IMR-90 (cell line): Measurements from ENCODE around the gene IQSEC1. TPM values are rescaled to one million over a fixed set of nuclear protein-coding genes. Genes with fewer than 3 reads are reported as not detected.

ENCODE experiments used
- ATAC-seq: fragments of 200-7000 bp; cut with Tn5 transposase; 2 replicates; pipeline ENCODE4 v1.9.1; 2020; ENCODE audit warnings: low read depth, mild to moderate bottlenecking, moderate library complexity
- BruUV-seq: library from RNA; stranded (reverse); fragments of 400-500 nt; replicated peaks from 2 replicates; lab custom pipeline; 2021; lab: Mats Ljungman, UMichigan
- CTCF ChIA-PET: fragments of 300-600 bp; formaldehyde crosslinking; extraction: SDS; loops from one replicate; lab custom pipeline; 2021; ENCODE audit warnings: antibody characterized with exemption; lab: Yijun Ruan, JAX
- POLR2A ChIA-PET: fragments of 300-600 bp; sonication (Branson Sonifier 250); formaldehyde crosslinking; loops from one replicate; lab custom pipeline; 2022; ENCODE audit warnings: antibody characterized with exemption; ENCODE audit not compliant: unreplicated experiment; lab: Charles Lee
- DNase-seq: peaks from one replicate; pipeline ENCODE4 v3.0.0; 2013
- H2AFZ ChIP-seq: replicated peaks from 2 replicates; pipeline ENCODE3; 2013; ENCODE audit warnings: low read length, mild to moderate bottlenecking; ENCODE audit not compliant: poor library complexity
- H2AK5ac ChIP-seq: 2 replicates; pipeline ENCODE4 v1.6.1; 2013; ENCODE audit warnings: low read depth, low read length, inconsistent platforms
- H2AK9ac ChIP-seq: replicated peaks from 2 replicates; pipeline ENCODE3; 2013; ENCODE audit warnings: mild to moderate bottlenecking, low read depth, low read length, moderate library complexity; ENCODE audit not compliant: poor library complexity
- H2BK120ac ChIP-seq: 2 replicates; pipeline ENCODE4 v1.6.1; 2013; ENCODE audit warnings: low read depth, low read length, inconsistent platforms
- H2BK15ac ChIP-seq: 3 replicates; pipeline ENCODE4 v1.6.1; 2013; ENCODE audit warnings: low read depth, low read length, inconsistent platforms
- H2BK20ac ChIP-seq: 2 replicates; pipeline ENCODE4 v1.6.1; 2013; ENCODE audit warnings: low read depth, mild to moderate bottlenecking, inconsistent platforms, low read length, moderate library complexity
- H2BK5ac ChIP-seq: 2 replicates; pipeline ENCODE4 v1.6.1; 2013; ENCODE audit warnings: mild to moderate bottlenecking, low read depth, low read length, inconsistent platforms; ENCODE audit not compliant: poor library complexity, severe bottlenecking
- H3K14ac ChIP-seq: replicated peaks from 2 replicates; pipeline ENCODE4 v1.6.1; 2013; ENCODE audit warnings: low read depth, low read length, inconsistent platforms
- H3K18ac ChIP-seq: 2 replicates; pipeline ENCODE4 v1.6.1; 2013; ENCODE audit warnings: low read depth, low read length, control low read depth
- H3K23ac ChIP-seq: 2 replicates; pipeline ENCODE4 v1.6.1; 2013; ENCODE audit warnings: low read depth, low read length, inconsistent platforms
- H3K27ac ChIP-seq: 2 replicates; pipeline ENCODE4 v1.5.1; 2013; ENCODE audit warnings: mild to moderate bottlenecking, control low read depth, low read length; ENCODE audit not compliant: insufficient read depth
- H3K27me3 ChIP-seq: 2 replicates; pipeline ENCODE4 v1.6.1; 2013; ENCODE audit warnings: low read length; ENCODE audit not compliant: control insufficient read depth, insufficient read depth
- H3K36me3 ChIP-seq: 2 replicates; pipeline ENCODE4 v1.6.1; 2013; ENCODE audit warnings: low read length, mixed read lengths; ENCODE audit not compliant: control insufficient read depth, insufficient read depth
- H3K4ac ChIP-seq: 2 replicates; pipeline ENCODE4 v1.6.1; 2013; ENCODE audit warnings: low read depth, low read length, inconsistent platforms
- H3K4me1 ChIP-seq: 2 replicates; pipeline ENCODE4 v1.6.1; 2013; ENCODE audit warnings: low read length, mixed read lengths; ENCODE audit not compliant: control insufficient read depth, insufficient read depth
- H3K4me2 ChIP-seq: 2 replicates; pipeline ENCODE4 v1.6.1; 2013; ENCODE audit warnings: low read depth, mild to moderate bottlenecking, control low read depth, low read length, moderate library complexity
- H3K4me3 ChIP-seq: 2 replicates; pipeline ENCODE4 v1.5.1; 2013; ENCODE audit warnings: low read depth, mild to moderate bottlenecking, control low read depth, low read length, moderate library complexity; ENCODE audit not compliant: insufficient read depth
- H3K56ac ChIP-seq: 2 replicates; pipeline ENCODE4 v1.6.1; 2013; ENCODE audit warnings: low read length, inconsistent platforms; ENCODE audit not compliant: insufficient read depth; ENCODE audit errors: extremely low read depth
- H3K79me1 ChIP-seq, 2 experiments: 2 replicates each; pipeline ENCODE4 v1.6.1; 2013; ENCODE audit warnings: low read length in 2 of 2, inconsistent platforms in 1 of 2, low read depth in 1 of 2
- H3K9ac ChIP-seq: 2 replicates; pipeline ENCODE4 v1.6.1; 2013; ENCODE audit warnings: low read depth, low read length, control low read depth
- H3K9me1 ChIP-seq: 2 replicates; pipeline ENCODE4 v1.6.1; 2013; ENCODE audit warnings: low read length, inconsistent platforms; ENCODE audit not compliant: insufficient read depth
- H3K9me3 ChIP-seq: 2 replicates; pipeline ENCODE4 v1.6.1; 2013; ENCODE audit warnings: low read length; ENCODE audit not compliant: control insufficient read depth, insufficient read depth
- H4K20me1 ChIP-seq: 2 replicates; pipeline ENCODE4 v1.6.1; 2013; ENCODE audit warnings: low read length, inconsistent platforms; ENCODE audit not compliant: insufficient read depth
- H4K5ac ChIP-seq: 2 replicates; pipeline ENCODE4 v1.6.1; 2013; ENCODE audit warnings: mild to moderate bottlenecking, low read depth, low read length, control low read depth
- H4K8ac ChIP-seq, 2 experiments: 2 replicates each; pipeline ENCODE4 v1.6.1; 2013; ENCODE audit warnings: low read depth in 2 of 2, low read length in 2 of 2, control low read depth in 1 of 2, inconsistent platforms in 1 of 2
- H4K91ac ChIP-seq: 2 replicates; pipeline ENCODE4 v1.6.1; 2013; ENCODE audit warnings: low read depth, low read length, inconsistent platforms; ENCODE audit not compliant: insufficient read depth
- BHLHE40 ChIP-seq: fragments of 150-350 bp; IDR thresholded peaks from 2 replicates; pipeline ENCODE4 v1.6.1; 2016; ENCODE audit warnings: mild to moderate bottlenecking, low read depth, low read length
- CEBPB ChIP-seq: IDR thresholded peaks from 2 replicates; pipeline ENCODE4 v1.6.1; 2012; ENCODE audit warnings: low read depth, low read length, improper control_type of control experiment
- CHD1 ChIP-seq: IDR thresholded peaks from 2 replicates; pipeline ENCODE4 v1.6.1; 2012; ENCODE audit warnings: low read depth, low read length, improper control_type of control experiment
- FOS ChIP-seq: fragments of 150-350 bp; IDR thresholded peaks from 2 replicates; pipeline ENCODE4 v1.6.1; 2016; ENCODE audit warnings: low read depth, low read length
- MAFK ChIP-seq: IDR thresholded peaks from 2 replicates; pipeline ENCODE4 v1.6.1; 2012; ENCODE audit warnings: low read depth, low read length, improper control_type of control experiment
- MAZ ChIP-seq: IDR thresholded peaks from 2 replicates; pipeline ENCODE4 v1.6.1; 2012; ENCODE audit warnings: low read depth, mild to moderate bottlenecking, low read length, improper control_type of control experiment, moderate library complexity, borderline replicate concordance
- MXI1 ChIP-seq: IDR thresholded peaks from 2 replicates; pipeline ENCODE4 v1.6.1; 2012; ENCODE audit warnings: low read depth, mild to moderate bottlenecking, low read length, moderate library complexity, borderline replicate concordance
- NFE2L2 ChIP-seq: fragments of 150-350 bp; IDR thresholded peaks from 2 replicates; pipeline ENCODE4 v1.6.1; 2016; ENCODE audit warnings: low read depth, mild to moderate bottlenecking, low read length
- POLR2A ChIP-seq: IDR thresholded peaks from 2 replicates; pipeline ENCODE4 v1.6.1; 2012; ENCODE audit warnings: mild to moderate bottlenecking, low read depth, low read length
- RAD21 ChIP-seq: IDR thresholded peaks from 2 replicates; pipeline ENCODE4 v1.6.1; 2012; ENCODE audit warnings: low read length, improper control_type of control experiment
- RCOR1 ChIP-seq: IDR thresholded peaks from 2 replicates; pipeline ENCODE4 v1.6.1; 2012; ENCODE audit warnings: mild to moderate bottlenecking, low read length, improper control_type of control experiment; ENCODE audit not compliant: insufficient replicate concordance
- RFX5 ChIP-seq: IDR thresholded peaks from 2 replicates; pipeline ENCODE4 v1.8.0; 2012; ENCODE audit warnings: low read depth, mild to moderate bottlenecking, low read length, moderate library complexity
- SMC3 ChIP-seq: fragments of 150-350 bp; IDR thresholded peaks from 2 replicates; pipeline ENCODE4 v1.6.1; 2016; ENCODE audit warnings: low read depth, mild to moderate bottlenecking, antibody characterized with exemption, low read length, moderate library complexity
- WGBS, 2 experiments: methylation state at CpG; one replicate each; pipeline versions ENCODE4 v1.1.5 to v1.1.7; 2013; ENCODE audit warnings: missing lambda C conversion rate in 2 of 2; ENCODE audit not compliant: insufficient read length in 1 of 2; ENCODE audit errors: extremely low coverage in 2 of 2; 5-methylcytosine and 5-hydroxymethylcytosine counted together
- dilution Hi-C: fragments of 300-500 bp; cut with HindIII; formaldehyde crosslinking; loops from one replicate; pipeline ENCODE4 v1.14.3; 2018; ENCODE audit warnings: low sequenced_read_pairs; ENCODE audit not compliant: unreplicated experiment
- in situ Hi-C: fragments of 300-500 bp; cut with MboI; formaldehyde crosslinking; loops from 3 replicates; pipeline ENCODE4 v1.14.3; 2019; ENCODE audit warnings: low sequenced_read_pairs, inconsistent platforms, mixed read lengths
- intact Hi-C: fragments of 100-400 bp; cut with micrococcal nuclease; formaldehyde crosslinking; loops from 2 replicates; pipeline ENCODE4 v1.10.0; 2022
- polyA plus RNA-seq, 3 experiments: library from polyadenylated mRNA; depleted of rRNA; stranded (reverse); fragments of >200 nt; gene quantifications; 2 replicates each; pipeline ENCODE4 v1.2.3, GENCODE V29; 2012; ENCODE audit warnings: low replicate concordance in 1 of 3
- total RNA-seq: library from RNA; depleted of rRNA; stranded (reverse); fragments of >200 nt; gene quantifications from 2 replicates; pipeline ENCODE4 v1.2.3, GENCODE V29; 2012
- TF ChIP-seq, protein P1 (sequence below): fragments of 150-350 bp; IDR thresholded peaks from 2 replicates; pipeline ENCODE4 v1.6.1; 2016; ENCODE audit warnings: low read depth, mild to moderate bottlenecking, low read length, moderate library complexity, borderline replicate concordance
- TF ChIP-seq, protein P2 (sequence below): conservative IDR thresholded peaks from 2 replicates; pipeline ENCODE4 v1.5.1; 2012; ENCODE audit warnings: mild to moderate bottlenecking, low read depth, low read length, improper control_type of control experiment
- TF ChIP-seq, protein P3 (sequence below): fragments of 150-350 bp; IDR thresholded peaks from 2 replicates; pipeline ENCODE4 v1.6.1; 2017; ENCODE audit warnings: mild to moderate bottlenecking, antibody characterized with exemption, low read length, low read depth

IQSEC1 gene
- total and polyA plus RNA-seq, 2 of the 4 experiments (the other 2 are of a cell fraction), result 5.9 to 11.9 TPM

DNA sequence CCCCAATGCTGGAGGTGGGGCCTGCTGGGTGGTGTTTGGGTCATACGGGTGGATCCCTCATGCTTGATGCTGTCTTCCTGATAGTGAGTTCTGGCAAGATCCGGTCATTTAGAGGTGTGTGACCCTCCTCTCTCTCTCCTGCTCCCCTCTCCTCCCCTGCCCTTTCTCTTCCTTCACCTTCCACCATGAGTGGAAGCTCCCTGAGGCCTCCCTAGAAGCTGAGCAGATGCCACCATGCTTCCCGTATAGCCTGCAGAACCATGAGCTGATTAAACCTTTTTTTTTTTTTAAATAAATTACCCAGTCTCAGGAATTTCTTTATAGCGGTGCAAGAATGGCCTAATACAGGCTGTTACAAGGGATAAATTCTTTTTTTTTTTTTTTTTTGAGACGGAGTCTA is 36.3 kb upstream of the IQSEC1 start:
- H3K9me3 ChIP-seq, result no peaks in the 10 kb centered on the region
- no peak overlapping the region for H3K23ac ChIP-seq
- no peak overlapping the region for H2AK5ac ChIP-seq
- no peak for TF ChIP-seq RCOR1
- TF ChIP-seq, protein P1, sequence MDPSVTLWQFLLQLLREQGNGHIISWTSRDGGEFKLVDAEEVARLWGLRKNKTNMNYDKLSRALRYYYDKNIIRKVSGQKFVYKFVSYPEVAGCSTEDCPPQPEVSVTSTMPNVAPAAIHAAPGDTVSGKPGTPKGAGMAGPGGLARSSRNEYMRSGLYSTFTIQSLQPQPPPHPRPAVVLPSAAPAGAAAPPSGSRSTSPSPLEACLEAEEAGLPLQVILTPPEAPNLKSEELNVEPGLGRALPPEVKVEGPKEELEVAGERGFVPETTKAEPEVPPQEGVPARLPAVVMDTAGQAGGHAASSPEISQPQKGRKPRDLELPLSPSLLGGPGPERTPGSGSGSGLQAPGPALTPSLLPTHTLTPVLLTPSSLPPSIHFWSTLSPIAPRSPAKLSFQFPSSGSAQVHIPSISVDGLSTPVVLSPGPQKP, result no peak
- TF ChIP-seq MAZ, result no peak
- TF ChIP-seq FOS, result no peak
- TF ChIP-seq, protein P2, sequence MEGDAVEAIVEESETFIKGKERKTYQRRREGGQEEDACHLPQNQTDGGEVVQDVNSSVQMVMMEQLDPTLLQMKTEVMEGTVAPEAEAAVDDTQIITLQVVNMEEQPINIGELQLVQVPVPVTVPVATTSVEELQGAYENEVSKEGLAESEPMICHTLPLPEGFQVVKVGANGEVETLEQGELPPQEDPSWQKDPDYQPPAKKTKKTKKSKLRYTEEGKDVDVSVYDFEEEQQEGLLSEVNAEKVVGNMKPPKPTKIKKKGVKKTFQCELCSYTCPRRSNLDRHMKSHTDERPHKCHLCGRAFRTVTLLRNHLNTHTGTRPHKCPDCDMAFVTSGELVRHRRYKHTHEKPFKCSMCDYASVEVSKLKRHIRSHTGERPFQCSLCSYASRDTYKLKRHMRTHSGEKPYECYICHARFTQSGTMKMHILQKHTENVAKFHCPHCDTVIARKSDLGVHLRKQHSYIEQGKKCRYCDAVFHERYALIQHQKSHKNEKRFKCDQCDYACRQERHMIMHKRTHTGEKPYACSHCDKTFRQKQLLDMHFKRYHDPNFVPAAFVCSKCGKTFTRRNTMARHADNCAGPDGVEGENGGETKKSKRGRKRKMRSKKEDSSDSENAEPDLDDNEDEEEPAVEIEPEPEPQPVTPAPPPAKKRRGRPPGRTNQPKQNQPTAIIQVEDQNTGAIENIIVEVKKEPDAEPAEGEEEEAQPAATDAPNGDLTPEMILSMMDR, result no peak
- no peak for TF ChIP-seq RFX5
- TF ChIP-seq MXI1, result no peak
- TF ChIP-seq, protein P3, sequence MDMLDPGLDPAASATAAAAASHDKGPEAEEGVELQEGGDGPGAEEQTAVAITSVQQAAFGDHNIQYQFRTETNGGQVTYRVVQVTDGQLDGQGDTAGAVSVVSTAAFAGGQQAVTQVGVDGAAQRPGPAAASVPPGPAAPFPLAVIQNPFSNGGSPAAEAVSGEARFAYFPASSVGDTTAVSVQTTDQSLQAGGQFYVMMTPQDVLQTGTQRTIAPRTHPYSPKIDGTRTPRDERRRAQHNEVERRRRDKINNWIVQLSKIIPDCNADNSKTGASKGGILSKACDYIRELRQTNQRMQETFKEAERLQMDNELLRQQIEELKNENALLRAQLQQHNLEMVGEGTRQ, result no peak
- TF ChIP-seq MAFK, result no peak
- no peak for TF ChIP-seq BHLHE40
- no peak for TF ChIP-seq NFE2L2
- TF ChIP-seq RAD21, result no peak
- no peak for TF ChIP-seq CEBPB
- TF ChIP-seq CHD1, result no peak
- TF ChIP-seq POLR2A, result no peak
- no peak for TF ChIP-seq SMC3
- no peak overlapping the region for H3K4me2 ChIP-seq
- H3K4me1 ChIP-seq, result no peaks in the 10 kb centered on the region
- POLR2A ChIA-PET, result no interaction called here
- H4K8ac ChIP-seq, result no peak overlapping the region
- dilution Hi-C loops, result no loop called here
- in situ Hi-C loops, result no loop called here
- no peaks in the 10 kb centered on the region for H4K20me1 ChIP-seq
- no peak overlapping the region for H4K91ac ChIP-seq
- no peaks in the 10 kb centered on the region for H3K9me1 ChIP-seq
- no TSS peak for BruUV-seq
- intact Hi-C loops, result no loop called here
- no peak overlapping the region for H3K14ac ChIP-seq
- no peak overlapping the region for H2AK9ac ChIP-seq
- no peak overlapping the region for H2AFZ ChIP-seq
- CTCF ChIA-PET, result no interaction called here
- no peak overlapping the region for H3K4me3 ChIP-seq
- no peak overlapping the region for H3K9ac ChIP-seq
- H3K27me3 ChIP-seq, result peaks cover 18% of the 10 kb centered on the region
- WGBS, 2 experiments, result no CpG with 5 or more reads among the region's 5 CpGs
- ATAC-seq (no peak), DNase-seq (no peak)
- no peaks in the 10 kb centered on the region for H3K79me1 ChIP-seq
- H2BK120ac ChIP-seq, result no peak overlapping the region
- H2BK5ac ChIP-seq, result no peak overlapping the region
- H2BK20ac ChIP-seq, result no peak overlapping the region
- no peak overlapping the region for H3K56ac ChIP-seq
- no peak overlapping the region for H3K27ac ChIP-seq
- H3K4ac ChIP-seq, result no peak overlapping the region
- H3K36me3 ChIP-seq, result no peaks in the 10 kb centered on the region
- H4K5ac ChIP-seq, result no peak overlapping the region
- H3K18ac ChIP-seq, result no peak overlapping the region
- H2BK15ac ChIP-seq, result no peak overlapping the region
